Stimulated activated CD4-positive, alpha-beta T cell treated with anti-CD3 and anti-CD28 coated beads, TNF-alpha, amount 100 ng/mL, for 1 hour (primary cell): ENCODE measurements around the gene MYOCOS.
"Not testable (repeated sequence)": the region's sequence is repeated elsewhere in the genome, so short reads cannot be mapped to it uniquely, and the experiment has no call there.

ENCODE experiments used
- DNase-seq, 3 donors: peaks; one replicate each; pipeline ENCODE4 v3.0.0-alpha.2; 2020; ENCODE audit warnings: low read depth in 3 of 3, low spot score in 1 of 3

The MYOCOS gene, protein sequence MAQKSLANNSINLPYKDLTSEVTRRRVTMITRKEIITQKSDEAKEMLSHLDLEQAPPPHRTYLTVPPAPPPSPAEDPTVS

DNA sequence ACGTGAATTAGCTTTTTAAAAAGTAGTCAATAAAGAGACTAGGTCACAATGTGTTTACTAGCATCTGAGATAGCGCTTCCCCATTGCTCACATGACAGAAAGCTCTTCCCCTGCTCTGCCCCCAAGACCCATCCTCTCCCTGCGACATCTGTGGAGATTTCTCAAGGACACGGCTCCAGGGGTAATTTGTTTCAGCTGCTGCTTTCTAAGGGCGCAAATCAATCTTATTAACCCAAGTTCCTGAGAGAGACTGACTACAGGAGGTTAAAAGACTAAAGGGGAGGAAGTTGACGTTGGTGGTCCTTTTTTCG is at the start of gene MYOCOS:
Gene MYOCOS (plus strand): TSS at position 92 of the 311 bp plus-strand sequence. CDS start 1,641 bp downstream, outside the sequence.
- no peak for DNase-seq

DNA sequence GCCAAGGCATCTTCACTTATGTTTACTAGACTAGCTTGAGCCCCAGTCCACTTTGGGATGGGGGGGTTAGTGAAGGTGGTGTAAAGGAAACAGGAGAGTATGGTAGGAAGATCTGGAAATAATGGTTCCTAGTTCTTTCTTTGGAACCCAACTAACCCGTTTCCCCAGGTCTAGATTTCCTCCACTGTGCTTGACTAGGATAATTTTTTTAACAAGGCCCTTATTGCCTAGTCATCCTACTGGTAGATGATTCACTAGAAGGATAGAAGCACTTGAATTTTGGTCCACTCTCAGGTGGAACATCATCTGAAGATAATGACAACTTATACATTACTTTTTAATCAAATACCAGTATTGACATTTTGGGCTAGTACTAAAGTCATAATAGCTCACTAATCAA is 45.9 kb upstream of the MYOCOS start:
- no peak for DNase-seq

DNA sequence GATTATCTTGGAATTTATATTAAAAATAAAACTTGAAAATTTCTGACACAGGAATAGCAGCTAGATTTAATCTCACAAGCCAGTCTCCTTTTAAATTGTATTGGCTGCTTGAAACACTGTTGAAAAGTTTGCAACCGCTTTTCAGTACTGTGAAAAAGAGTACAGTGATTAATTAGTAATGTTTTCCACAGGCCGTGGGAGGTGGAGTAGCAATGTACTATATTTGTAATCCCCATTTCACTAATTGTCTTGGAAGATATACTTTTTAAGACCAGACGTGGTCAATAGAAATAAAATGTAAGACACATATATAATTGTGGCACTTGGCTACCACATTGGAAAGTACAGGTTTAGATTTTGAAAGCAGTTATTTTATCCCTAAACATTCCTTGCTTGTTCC is 40.8 kb upstream of the MYOCOS start:
- no peak for DNase-seq

DNA sequence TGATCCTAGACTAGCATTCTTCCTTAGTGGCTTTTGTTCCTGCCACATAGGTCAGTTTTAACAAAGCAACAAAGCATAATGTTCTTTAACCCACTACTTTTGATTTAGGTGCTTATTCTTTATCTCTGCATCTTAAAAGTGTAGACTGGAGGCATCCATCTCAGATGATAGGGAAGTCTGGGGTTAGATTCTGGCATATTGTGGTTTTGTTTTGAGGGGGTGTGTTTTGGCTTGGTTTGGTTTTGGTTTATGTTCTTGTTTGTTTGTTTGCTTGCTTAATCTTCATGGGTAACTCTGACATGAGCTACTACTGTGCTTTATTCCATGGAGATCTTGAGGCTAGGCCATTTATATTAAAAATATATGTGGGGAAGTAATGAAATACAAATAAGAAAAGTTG is 40.3 kb upstream of the MYOCOS start:
- no peak for DNase-seq

DNA sequence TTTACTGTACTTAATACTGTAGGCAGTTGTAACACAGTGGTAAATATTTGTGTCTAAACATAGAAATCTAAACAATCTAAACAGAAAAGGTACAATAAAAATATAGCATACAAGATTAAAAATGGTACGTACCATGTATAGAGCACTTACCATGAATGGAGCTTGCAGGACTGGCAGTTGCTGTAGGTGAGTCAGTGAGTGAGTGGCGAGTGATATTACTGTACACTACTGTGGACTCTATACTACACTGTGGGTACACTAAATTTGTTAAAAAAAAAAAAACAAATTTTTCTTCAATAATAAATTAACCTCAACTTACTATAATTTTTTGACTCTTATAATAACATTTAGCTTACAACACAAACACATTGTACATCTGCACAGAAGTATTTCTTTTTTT is 39.5 kb upstream of the MYOCOS start:
- DNase-seq = no peak

DNA sequence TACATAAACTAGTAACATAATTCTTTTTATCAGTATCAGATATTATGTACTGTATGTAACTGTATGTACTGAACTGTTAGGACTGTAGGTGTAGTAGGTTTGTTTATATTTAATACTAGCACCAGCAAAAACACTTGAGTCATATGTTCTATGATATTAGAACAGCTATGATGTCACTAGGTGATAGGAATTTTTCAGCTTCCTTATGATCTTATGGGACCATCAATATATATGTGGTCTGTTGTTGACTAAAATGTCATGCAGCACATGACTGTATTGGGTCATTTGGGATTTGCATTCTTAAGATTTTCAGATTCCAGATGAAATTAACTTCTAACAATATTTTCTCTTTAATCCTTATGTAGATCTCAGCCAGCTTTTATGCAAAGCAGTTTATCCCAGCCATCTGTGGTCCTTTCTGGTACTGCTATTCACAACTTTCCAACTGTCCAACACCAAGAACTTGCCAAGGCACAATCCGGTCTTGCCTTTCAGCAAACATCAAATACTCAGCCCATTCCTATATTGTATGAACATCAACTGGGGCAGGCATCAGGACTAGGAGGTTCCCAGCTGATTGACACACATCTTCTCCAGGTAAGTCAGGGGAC is 38.3 kb upstream of the MYOCOS start:
- DNase-seq = no peak

DNA sequence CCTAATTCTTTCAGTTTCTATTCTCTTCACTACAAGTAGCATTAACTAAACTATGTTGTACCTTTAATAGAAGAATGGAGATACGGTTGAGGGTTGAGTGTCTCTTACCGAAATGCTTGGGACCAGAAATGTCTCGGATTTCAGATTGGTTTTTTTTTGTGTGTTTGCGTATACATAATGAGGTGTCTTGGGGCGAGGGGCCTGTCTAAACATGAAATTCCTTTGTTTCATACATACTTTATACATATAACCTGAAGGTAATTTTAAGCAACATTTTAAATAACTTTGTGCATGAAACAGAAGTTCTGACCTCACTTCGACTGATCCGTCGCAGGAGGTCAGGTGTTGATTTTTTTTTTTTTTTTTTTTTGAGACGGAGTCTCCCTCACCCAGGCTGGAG is 36.3 kb upstream of the MYOCOS start:
- DNase-seq = no peak

DNA sequence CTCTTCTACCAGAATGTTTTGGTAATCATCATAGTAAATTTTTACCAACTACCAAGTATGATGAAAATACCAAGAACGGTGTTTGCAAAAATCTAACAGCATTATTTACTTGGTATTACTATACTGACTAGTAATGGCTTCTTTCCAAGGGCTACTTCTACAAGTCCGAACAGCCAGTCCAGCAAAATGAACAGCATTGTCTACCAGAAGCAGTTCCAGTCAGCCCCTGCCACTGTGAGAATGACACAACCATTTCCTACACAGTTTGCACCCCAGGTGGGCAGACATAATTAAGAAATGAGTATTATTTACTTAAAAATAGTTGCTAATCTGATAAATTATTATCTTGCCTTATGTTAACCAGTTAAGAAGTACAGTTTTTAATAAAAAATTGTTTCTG is 33.8 kb upstream of the MYOCOS start:
- DNase-seq = no peak

DNA sequence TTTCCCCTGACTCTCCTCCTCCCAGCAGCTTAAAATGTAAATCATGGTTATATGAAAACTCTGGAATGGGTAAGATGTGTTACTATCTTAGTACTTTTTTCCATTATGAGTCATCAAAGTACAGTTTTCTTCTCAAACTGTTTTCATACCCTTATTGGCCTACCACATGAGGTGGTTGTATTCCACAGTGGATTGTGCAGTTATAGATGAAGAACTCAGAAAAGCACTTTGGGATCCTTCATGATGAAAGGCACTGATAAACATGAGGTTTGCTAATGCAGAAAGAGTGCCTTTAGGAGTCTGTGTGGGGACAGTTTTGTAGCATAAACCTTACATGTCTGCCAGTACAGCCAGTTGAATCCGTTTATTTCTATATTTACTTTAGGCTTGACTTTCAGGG is 32.0 kb upstream of the MYOCOS start:
- DNase-seq = no peak

DNA sequence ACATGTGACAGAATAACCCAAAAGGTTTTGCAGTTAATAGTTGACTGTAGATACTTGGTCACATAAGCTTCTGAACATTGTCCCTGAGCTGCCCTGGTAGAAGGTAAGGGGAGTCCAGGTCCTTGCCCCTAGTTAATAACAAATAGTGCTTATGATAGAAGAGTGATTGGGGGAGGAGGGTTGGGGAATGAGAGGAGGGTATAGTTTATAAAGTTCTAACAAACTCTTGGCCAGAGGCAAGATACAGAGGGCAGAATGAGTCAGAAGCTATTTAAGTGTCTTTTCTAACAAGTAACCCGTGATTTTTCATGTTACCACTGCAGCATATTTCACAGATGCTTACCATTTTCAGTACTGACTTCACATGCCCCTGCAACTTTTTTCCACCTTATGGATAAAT is 26.7 kb upstream of the MYOCOS start:
- DNase-seq = no peak

DNA sequence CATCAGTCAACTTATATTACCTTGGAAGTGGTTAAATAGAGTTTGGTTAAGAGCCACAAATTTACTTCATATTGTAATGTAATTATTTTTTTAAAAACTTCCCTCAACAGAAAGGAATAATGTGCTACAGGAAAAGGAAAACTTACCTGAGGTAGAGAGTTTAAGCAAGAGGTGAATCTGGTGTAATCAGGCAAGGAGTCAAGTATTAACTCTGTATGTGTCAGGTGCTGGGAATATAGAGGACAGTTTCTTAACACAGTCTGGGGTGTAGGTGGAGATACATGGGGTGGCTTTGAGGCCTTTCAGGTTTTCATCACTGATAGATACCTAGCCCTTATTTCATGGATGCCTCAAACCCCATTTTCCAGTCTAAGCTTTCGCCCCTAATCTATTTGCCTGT is 25.9 kb upstream of the MYOCOS start:
- DNase-seq = no peak

DNA sequence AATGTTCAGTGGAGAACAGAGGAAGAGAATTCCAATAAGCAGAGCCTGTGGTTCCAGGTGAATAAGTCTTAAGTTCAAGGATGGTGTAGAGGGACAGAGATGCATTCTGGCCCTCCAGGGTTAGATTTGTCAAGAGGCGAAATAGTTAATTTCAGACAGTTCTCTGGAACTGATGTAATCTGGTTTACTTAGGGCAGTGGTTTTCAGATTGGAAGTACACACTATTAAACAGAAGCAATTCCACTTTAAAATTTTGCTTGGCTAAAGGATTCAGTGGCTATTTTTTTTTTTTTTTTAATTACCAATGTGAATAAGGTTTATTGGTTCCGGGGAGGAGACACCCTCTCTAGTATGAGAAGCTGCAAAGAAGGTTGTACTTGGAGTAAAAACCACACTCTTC is 25.3 kb upstream of the MYOCOS start:
- no peak for DNase-seq

DNA sequence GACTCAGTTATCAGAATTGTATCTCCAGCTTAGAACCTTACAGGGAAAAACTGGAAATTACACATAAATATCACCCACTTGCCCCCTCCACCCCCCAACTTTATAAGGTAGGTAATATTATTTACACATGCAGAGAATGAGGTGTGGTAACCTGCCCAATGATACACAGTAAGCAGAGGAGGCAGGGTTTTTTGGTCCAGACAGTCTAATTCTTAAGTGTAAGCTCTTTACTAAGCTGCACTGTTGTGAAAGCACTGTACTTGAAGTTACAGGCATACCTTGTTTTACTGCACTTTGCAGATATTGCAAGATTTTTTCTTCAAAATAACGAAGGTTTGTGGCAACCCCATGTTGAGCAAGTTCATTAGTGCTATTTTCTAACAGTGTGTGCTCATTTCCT is 24.8 kb upstream of the MYOCOS start:
- DNase-seq = no peak

DNA sequence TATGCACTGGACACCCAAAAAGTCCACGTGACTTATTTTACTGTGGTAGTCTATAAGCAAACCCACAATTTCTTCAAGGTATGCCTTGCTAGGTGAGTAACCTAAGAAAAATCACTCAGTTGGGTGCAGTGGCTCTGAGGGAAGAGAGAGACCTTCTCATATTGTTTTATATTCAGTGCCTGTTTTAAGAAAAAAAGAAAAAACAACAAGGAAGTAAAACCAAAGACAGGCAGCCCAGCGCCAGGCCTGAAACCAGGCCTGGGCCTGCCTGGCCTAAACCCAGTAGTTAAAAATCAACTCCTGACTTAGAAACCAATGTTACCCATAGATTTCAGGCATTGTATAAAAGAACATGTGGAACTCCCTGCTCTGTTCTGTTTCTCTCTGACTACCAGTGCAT is 21.7 kb upstream of the MYOCOS start:
- DNase-seq = not testable (repeated sequence)

DNA sequence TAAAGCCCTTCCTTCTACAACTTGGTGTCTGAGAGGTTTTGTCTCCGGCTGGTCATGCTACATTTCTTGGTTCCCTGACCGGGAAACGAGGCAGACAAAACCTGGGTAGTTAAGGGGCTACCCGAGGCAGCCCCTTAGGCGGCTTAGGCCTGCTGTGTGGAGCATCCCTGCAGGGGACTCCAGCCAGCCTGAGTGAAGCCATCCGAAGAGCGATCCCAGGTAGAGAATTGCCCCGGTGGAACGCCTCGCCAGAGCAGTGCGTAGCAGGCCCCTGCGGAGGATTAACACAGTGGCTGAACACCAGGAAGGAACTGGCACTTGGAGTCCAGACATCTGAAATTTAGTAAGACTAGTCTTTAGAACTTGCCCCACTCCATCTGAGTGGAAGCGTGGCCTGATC is 21.2 kb upstream of the MYOCOS start:
- no peak for DNase-seq

DNA sequence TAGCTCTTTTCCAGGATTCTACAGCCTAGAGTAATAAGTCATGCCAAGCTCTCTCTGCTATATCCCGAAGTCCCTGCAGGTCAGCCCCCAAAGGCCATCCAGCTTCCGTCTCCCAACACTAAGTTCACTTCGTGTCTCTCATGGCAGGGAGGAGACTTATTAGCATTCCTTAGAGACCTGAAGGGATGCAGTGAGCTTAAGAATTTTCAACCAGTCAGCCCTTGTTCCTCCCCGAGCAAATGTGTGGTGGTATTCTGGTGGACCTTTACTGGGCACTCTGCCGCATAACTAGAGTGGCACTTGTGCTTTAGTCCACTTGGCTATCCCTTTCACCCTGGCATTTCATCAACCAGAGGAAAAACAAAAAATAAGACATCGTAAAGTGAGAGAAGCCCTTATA is 19.0 kb upstream of the MYOCOS start:
- DNase-seq = not testable (repeated sequence)

DNA sequence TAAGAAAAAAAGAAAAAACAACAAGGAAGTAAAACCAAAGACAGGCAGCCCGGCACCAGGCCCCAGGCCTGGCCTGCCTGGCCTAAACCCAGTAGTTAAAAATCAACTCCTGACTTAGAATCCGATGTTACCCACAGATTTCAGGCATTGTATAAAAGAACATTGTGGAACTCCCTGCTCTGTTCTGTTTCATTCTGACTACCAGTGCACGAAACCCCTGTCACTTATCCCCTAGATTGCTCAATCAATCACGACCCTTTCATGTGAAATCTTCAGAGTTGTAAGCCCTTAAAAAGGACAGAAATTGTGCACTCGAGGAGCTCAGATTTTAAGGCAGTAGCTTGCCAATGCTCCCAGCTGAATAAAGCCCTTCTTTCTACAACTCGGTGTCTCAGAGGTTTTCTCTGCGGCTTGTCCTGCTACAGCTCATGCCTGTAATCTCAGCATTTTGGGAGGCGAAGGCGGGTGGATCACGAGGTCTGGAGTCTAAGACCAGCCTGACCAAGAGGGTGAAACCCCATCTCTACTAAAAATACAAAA is 15.6 kb upstream of the MYOCOS start:
- DNase-seq = no peak

DNA sequence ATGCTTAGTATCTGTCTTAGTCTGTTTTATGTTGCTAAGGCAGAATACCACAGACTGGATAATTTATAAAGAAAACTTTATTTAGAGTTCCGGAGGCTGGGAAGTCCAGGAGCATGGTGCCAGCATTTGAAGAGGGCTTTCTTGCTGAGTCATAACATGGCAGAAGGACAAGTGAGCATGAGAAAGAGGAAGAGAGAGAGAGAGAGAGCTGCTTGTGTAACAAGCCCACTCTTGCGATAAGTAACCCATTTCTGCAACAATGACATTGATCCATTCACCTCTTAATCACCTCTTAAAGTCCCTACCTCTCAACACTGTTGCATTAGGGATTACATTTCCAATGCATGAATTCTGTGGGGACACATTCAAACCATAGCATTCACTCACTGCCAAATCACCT is 11.7 kb upstream of the MYOCOS start:
- no peak for DNase-seq

DNA sequence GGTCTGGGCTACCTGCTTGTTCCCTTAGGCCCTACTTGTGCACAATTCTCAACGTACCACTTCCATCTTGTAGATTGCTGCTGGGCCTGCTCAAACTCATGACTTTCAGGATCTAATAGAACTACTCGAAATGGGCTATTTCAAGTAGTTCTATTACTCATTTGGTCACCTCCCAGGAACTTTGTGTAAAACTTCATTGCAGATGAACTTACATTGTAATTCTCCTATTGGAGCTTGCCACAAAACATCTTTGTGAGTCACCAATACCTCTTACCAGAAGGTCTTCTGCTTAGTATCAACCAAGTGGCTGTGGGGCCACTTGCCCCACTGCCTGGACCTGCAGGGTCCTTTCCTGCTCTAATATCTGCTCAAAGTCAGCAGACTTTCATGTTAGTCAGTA is 10.7 kb upstream of the MYOCOS start:
- no peak for DNase-seq

DNA sequence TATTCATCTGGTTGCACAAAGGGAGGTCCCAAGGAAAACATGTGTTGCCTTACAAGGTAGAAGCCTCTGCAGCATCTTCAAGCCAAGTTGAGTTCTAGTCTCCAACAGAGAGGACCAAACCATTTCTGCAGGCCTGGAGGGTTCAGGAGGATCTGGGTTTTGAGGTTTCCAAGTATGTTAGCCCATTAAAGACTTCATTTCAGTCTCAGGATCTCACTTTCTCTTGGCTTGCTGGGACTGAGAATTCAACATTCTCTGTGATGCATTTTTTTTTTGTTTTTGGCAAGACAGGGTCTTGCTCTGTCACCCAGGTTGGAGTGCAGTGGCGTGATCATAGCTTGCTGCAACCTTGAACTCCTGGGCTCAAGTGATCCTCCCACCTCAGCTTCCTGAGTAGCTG is 8.8 kb upstream of the MYOCOS start:
- DNase-seq = no peak

DNA sequence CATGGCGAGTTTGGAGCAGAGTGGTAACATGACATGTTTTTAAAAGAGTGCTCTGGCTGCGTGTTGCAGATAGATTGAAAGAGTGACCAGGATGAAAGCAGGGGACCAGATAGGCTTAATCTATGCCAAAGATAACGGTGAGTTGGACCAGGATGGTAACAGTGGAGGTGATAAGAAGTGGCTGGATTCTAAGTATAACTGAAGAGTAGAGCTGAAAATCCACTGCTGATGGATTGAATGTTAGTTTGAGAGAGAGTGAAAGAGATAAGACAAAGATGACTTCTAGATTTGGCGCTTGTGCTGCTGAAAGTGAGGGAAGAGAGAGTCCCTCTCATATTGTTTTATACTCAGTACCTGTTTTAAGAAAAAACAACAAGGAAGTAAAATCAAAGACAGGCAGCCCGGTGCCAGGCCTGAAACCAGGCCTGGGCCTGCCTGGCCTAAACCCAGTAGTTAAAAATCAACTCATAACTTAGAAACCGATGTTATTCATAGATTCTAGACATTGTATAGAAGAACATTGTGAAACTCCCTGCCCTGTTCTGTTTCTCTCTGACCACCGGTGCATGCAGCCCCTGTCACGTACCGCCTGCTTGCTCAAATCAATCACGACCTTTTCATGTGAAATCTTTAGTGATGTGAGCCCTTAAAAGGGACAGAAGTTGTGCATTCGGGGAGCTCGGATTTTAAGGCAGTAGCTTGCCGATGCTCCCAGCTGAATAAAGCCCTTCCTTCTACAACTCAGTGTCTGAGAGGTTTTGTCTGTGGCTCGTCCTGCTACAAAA is 6.7 kb upstream of the MYOCOS start:
- DNase-seq = not testable (repeated sequence)

DNA sequence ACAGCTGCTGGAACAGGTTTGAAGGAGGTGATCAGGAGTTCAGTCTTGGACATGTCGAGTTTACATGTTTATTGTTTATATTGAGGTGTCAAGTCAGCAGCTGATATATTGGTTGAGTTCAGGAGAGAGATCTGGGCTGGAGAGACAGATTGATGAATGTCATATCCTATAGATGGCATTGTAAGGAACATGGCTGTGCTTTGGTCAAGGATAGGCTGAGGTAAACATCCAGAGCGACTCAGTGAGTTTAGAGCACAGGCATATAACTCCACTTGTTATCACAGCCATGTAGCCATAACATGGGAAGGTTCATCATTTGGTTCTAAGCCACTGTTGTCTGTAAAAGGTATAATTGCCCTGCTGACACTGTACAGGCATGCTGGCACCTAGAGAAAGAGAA is 5.5 kb upstream of the MYOCOS start:
- DNase-seq = no peak
